ENCODE measurements around the gene SCMH1.

- TF ChIP-seq, protein P1, sequence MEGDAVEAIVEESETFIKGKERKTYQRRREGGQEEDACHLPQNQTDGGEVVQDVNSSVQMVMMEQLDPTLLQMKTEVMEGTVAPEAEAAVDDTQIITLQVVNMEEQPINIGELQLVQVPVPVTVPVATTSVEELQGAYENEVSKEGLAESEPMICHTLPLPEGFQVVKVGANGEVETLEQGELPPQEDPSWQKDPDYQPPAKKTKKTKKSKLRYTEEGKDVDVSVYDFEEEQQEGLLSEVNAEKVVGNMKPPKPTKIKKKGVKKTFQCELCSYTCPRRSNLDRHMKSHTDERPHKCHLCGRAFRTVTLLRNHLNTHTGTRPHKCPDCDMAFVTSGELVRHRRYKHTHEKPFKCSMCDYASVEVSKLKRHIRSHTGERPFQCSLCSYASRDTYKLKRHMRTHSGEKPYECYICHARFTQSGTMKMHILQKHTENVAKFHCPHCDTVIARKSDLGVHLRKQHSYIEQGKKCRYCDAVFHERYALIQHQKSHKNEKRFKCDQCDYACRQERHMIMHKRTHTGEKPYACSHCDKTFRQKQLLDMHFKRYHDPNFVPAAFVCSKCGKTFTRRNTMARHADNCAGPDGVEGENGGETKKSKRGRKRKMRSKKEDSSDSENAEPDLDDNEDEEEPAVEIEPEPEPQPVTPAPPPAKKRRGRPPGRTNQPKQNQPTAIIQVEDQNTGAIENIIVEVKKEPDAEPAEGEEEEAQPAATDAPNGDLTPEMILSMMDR (IDR thresholded peaks at IDR 0.05; ENCODE audit: insufficient read depth, low read length, poor library complexity, severe bottlenecking) = no peak
- TF ChIP-seq EZH2phosphoT487 (conservative IDR thresholded peaks at IDR 0.05; ENCODE audit: low read length) = no peak
Measured at GRCh38 chr1:41235893-41236292, 6.2 kb downstream of the SCMH1 start.
